Natural killer cell (primary cell): ENCODE data around the gene CYTL1. TPM values are rescaled to one million over a fixed set of nuclear protein-coding genes. Genes with fewer than 3 reads are reported as not detected.

Experiments
- ATAC-seq, 3 donors: fragments of 150-1000 bp in 2 of 3; fragments of 200-7000 bp in 1 of 3; cut with Tn5 transposase; 1 replicate in 1 of 3; 2 replicates in 2 of 3; pipeline ENCODE4 v1.10.0; 2021; ENCODE audit warnings: mild to moderate bottlenecking in 2 of 3, moderate library complexity in 2 of 3
- DNase-seq, 2 donors: peaks; one replicate each; pipeline versions ENCODE4 v3.0.0 to v3.0.0-alpha.2; 2013 to 2021; ENCODE audit warnings: mixed read lengths in 1 of 2
- H3K27ac ChIP-seq: one replicate; pipeline ENCODE4 v1.5.1; 2013; ENCODE audit warnings: mild to moderate bottlenecking, low read length
- H3K27me3 ChIP-seq: one replicate; pipeline ENCODE4 v1.6.1; 2013; ENCODE audit warnings: low read length; ENCODE audit not compliant: control insufficient read depth, insufficient read depth
- H3K36me3 ChIP-seq: one replicate; pipeline ENCODE4 v1.6.1; 2013; ENCODE audit warnings: low read length; ENCODE audit not compliant: control insufficient read depth, insufficient read depth
- H3K4me1 ChIP-seq: one replicate; pipeline ENCODE4 v1.6.1; 2013; ENCODE audit warnings: low read length; ENCODE audit not compliant: control insufficient read depth, insufficient read depth
- H3K4me3 ChIP-seq: one replicate; pipeline ENCODE4 v1.5.1; 2013; ENCODE audit warnings: low read length
- H3K9me3 ChIP-seq: one replicate; pipeline ENCODE4 v1.6.1; 2013; ENCODE audit warnings: low read length; ENCODE audit not compliant: control insufficient read depth, insufficient read depth
- H3K27ac Mint-ChIP-seq, 2 donors: one replicate each; pipeline ENCODE4 v1.8.0; 2022; ENCODE audit warnings: mild to moderate bottlenecking in 2 of 2, mixed read lengths in 2 of 2, moderate library complexity in 1 of 2
- H3K27me3 Mint-ChIP-seq, 2 donors: one replicate each; pipeline ENCODE4 v1.8.0; 2022; ENCODE audit warnings: low read depth in 2 of 2, mixed read lengths in 2 of 2
- H3K36me3 Mint-ChIP-seq: one replicate; pipeline ENCODE4 v1.8.0; 2022; ENCODE audit warnings: mixed read lengths
- H3K4me1 Mint-ChIP-seq, 2 donors: one replicate each; pipeline ENCODE4 v1.8.0; 2022; ENCODE audit warnings: mixed read lengths in 2 of 2
- H3K4me3 Mint-ChIP-seq: one replicate; pipeline ENCODE4 v1.8.0; 2022; ENCODE audit warnings: mild to moderate bottlenecking, moderate library complexity, mixed read lengths
- H3K9me3 Mint-ChIP-seq, 2 donors: one replicate each; pipeline ENCODE4 v1.8.0; 2022; ENCODE audit warnings: mixed read lengths in 2 of 2
- WGBS: methylation state at CpG from one replicate; pipeline ENCODE4 v1.1.7; 2013; ENCODE audit warnings: missing lambda C conversion rate; ENCODE audit not compliant: insufficient coverage; 5-methylcytosine and 5-hydroxymethylcytosine counted together
- intact Hi-C: fragments of 100-400 bp; cut with micrococcal nuclease; formaldehyde crosslinking; loops from one replicate; pipeline ENCODE4 v1.14.2; 2022
- total RNA-seq, 4 donors: library from RNA; stranded (reverse); fragments of 120-200 nt in 1 of 4; gene quantifications; one replicate each; pipeline versions ENCODE4 v1.2.3 to v1.2.4, GENCODE V29; 2013 to 2022
- TF ChIP-seq, protein P1 (sequence below): fragments of 200-600 bp; IDR thresholded peaks from one replicate; pipeline ENCODE4 v1.8.0; 2022; ENCODE audit warnings: antibody characterized with exemption

Gene CYTL1
- total RNA-seq, 3 donors from 2014 or later (not counting 1 experiment from before 2014, with no cell fraction given): 1.00 to 4.4 (median 1.9) TPM

DNA sequence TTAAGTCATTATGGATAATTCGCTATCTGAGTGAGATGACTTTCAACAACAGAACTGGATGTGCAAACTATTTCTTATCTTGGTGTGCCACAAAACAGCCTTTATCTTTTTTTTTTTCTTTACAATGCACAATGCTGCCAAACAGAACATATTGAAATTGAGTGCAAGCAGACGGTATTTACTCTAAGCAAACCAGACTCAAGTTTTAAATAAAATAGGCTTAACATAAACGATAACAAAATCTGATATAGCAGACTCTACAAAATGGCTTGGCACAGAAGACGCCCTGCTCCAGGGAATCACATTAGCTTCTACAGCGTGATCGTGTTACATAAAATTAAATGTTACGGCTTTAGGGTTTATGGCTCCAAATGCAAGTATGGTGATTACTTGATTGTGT, 22.4 kb upstream of the CYTL1 start:
- H3K4me3 ChIP-seq: no peak overlapping the region
- ATAC-seq (no peak), DNase-seq (no peak)
- H3K27ac Mint-ChIP-seq: no peak overlapping the region
- intact Hi-C loops: no loop called here
- no peaks in the 10 kb centered on the region for H3K9me3 ChIP-seq
- H3K4me1 Mint-ChIP-seq: peaks cover 22 to 24% of the 10 kb centered on the region in 2 donors
- no peak overlapping the region for H3K4me3 Mint-ChIP-seq
- H3K27ac ChIP-seq: no peak overlapping the region
- TF ChIP-seq, protein P1, sequence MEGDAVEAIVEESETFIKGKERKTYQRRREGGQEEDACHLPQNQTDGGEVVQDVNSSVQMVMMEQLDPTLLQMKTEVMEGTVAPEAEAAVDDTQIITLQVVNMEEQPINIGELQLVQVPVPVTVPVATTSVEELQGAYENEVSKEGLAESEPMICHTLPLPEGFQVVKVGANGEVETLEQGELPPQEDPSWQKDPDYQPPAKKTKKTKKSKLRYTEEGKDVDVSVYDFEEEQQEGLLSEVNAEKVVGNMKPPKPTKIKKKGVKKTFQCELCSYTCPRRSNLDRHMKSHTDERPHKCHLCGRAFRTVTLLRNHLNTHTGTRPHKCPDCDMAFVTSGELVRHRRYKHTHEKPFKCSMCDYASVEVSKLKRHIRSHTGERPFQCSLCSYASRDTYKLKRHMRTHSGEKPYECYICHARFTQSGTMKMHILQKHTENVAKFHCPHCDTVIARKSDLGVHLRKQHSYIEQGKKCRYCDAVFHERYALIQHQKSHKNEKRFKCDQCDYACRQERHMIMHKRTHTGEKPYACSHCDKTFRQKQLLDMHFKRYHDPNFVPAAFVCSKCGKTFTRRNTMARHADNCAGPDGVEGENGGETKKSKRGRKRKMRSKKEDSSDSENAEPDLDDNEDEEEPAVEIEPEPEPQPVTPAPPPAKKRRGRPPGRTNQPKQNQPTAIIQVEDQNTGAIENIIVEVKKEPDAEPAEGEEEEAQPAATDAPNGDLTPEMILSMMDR: no peak
- peaks cover 13% of the 10 kb centered on the region for H3K4me1 ChIP-seq
- H3K9me3 Mint-ChIP-seq: no peaks in the 10 kb centered on the region
- WGBS: 91% methylated on average over 7 of the region's 7 CpGs
- H3K36me3 Mint-ChIP-seq: no peaks in the 10 kb centered on the region
- H3K27me3 ChIP-seq: no peaks in the 10 kb centered on the region
- no peaks in the 10 kb centered on the region for H3K36me3 ChIP-seq
- peaks cover 19 to 30% of the 10 kb centered on the region in 2 donors for H3K27me3 Mint-ChIP-seq

DNA sequence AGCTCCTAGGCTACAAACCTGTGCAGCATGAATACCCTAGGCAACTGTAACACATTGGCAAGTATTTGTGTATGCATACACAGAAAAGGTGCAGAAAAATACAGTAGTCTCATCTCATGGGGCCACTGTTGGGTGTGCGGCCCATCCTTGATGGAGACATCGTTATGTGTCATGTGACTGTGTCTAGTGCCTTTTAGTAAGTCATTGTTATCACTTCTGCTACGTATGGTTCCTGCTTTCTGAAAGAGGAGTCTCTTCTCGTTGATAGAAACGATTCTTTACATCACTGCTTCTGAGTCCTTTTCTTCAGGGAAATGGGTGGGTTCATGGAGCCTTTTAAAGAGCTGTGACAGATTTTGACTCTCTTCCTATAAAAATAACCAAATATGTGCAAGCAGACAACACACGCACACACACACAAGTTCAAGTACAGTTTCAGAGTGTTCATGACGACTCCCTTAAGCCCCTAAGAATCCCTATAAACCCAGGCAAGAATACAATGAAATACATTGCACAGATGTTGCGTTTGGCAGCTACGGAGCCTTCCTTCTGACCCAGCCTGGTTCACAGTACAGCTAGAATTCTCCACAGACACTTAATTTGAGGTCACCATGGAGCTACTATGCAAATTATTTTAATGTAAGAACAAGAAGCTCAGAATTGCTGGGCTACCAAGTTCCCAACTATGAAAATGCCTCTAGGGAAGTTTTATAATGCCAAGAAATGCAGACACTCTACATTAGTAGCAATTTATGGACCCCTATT, 21.8 kb upstream of the CYTL1 start:
- H3K36me3 Mint-ChIP-seq: no peaks in the 10 kb centered on the region
- H3K36me3 ChIP-seq: no peaks in the 10 kb centered on the region
- H3K27me3 ChIP-seq: no peaks in the 10 kb centered on the region
- ATAC-seq: no peak
- 80% methylated on average over 9 of the region's 9 CpGs for WGBS
- H3K27me3 Mint-ChIP-seq: peaks cover 19 to 27% of the 10 kb centered on the region in 2 donors
- no peaks in the 10 kb centered on the region for H3K9me3 Mint-ChIP-seq
- H3K4me1 ChIP-seq: peaks cover 13% of the 10 kb centered on the region
- intact Hi-C loops: no loop called here
- peaks cover 22 to 24% of the 10 kb centered on the region in 2 donors for H3K4me1 Mint-ChIP-seq
- DNase-seq: no peak
- H3K4me3 Mint-ChIP-seq: no peak overlapping the region
- H3K9me3 ChIP-seq: no peaks in the 10 kb centered on the region
- TF ChIP-seq, protein P1: no peak
- no peak overlapping the region for H3K27ac ChIP-seq
- no peak overlapping the region for H3K4me3 ChIP-seq
- H3K27ac Mint-ChIP-seq: no peak overlapping the region

DNA sequence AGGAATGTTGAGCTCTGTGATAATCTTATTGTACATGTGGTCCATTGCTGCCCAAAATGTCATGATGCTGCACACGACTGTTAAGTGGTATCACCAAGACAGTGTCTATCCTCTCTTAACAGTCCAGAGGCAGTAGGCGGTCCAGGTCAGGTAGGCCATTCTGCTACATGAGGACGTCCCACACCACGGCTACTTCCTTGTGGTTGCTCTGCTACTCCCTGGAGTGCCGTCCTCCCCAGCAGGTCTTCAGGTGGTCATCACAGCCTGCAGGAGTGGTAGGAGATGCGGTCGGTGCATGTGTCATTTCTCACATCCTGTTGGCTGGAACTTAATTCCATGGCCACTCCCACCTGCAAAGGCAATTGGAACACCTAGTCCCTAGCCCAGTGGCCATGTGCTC, 20.5 kb upstream of the CYTL1 start:
- no peak overlapping the region for H3K4me3 Mint-ChIP-seq
- TF ChIP-seq, protein P1: no peak
- intact Hi-C loops: no loop called here
- ATAC-seq (no peak), DNase-seq (no peak)
- H3K9me3 Mint-ChIP-seq: no peaks in the 10 kb centered on the region
- WGBS: 90% methylated on average over 7 of the region's 7 CpGs
- H3K27ac ChIP-seq: no peak overlapping the region
- H3K36me3 Mint-ChIP-seq: no peaks in the 10 kb centered on the region
- peaks cover 10 to 15% of the 10 kb centered on the region in 2 donors for H3K27me3 Mint-ChIP-seq
- no peaks in the 10 kb centered on the region for H3K36me3 ChIP-seq
- peaks cover 8% of the 10 kb centered on the region for H3K4me1 ChIP-seq
- no peaks in the 10 kb centered on the region for H3K27me3 ChIP-seq
- peaks cover 10 to 14% of the 10 kb centered on the region in 2 donors for H3K4me1 Mint-ChIP-seq
- H3K9me3 ChIP-seq: no peaks in the 10 kb centered on the region
- no peak overlapping the region for H3K4me3 ChIP-seq
- no peak overlapping the region for H3K27ac Mint-ChIP-seq
